ENCODE measurements around the gene SMARCA2. TPM values are rescaled to one million over a fixed set of nuclear protein-coding genes. Genes with fewer than 3 reads are reported as not detected.

Gene SMARCA2
- total RNA-seq, 6 experiments from 2014 or later = 73.2 to 113 (median 96.6) TPM

- Mint-ChIP-seq H3K4me3 (no peak overlapping the region), H3K36me3 (ENCODE audit: low read depth) (no peaks in the 10 kb centered on the region)
- TF ChIP-seq, protein P1, sequence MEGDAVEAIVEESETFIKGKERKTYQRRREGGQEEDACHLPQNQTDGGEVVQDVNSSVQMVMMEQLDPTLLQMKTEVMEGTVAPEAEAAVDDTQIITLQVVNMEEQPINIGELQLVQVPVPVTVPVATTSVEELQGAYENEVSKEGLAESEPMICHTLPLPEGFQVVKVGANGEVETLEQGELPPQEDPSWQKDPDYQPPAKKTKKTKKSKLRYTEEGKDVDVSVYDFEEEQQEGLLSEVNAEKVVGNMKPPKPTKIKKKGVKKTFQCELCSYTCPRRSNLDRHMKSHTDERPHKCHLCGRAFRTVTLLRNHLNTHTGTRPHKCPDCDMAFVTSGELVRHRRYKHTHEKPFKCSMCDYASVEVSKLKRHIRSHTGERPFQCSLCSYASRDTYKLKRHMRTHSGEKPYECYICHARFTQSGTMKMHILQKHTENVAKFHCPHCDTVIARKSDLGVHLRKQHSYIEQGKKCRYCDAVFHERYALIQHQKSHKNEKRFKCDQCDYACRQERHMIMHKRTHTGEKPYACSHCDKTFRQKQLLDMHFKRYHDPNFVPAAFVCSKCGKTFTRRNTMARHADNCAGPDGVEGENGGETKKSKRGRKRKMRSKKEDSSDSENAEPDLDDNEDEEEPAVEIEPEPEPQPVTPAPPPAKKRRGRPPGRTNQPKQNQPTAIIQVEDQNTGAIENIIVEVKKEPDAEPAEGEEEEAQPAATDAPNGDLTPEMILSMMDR (IDR thresholded peaks at IDR 0.05) = no peak
These were observed 17.0 kb upstream of the SMARCA2 start for GRCh38 chr9:1998111-1998510.

DNA sequence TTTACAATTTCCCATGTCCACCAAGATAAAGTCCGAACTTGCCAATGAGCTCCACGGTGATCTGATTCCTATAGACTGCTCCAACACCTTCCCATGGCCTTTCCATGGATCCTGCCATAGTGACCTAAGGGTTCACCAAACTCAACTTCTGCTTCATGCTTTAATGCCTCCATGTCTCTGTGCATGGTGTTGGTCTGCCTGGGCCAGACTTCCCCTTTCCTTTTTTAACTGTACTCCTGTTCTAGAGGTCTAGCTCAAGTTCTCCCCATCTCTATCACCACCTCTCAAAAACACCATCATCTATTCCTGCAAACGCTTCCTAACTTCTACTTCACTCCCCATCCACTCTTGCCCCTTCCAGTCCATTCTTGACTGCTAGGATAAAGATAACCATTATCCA lies 14.8 kb upstream of the SMARCA2 start:
- peaks cover 13% of the 10 kb centered on the region for H3K27me3 Mint-ChIP-seq (ENCODE audit: insufficient read depth)

More at GRCh38 chr9:1998111-1998510, 17.0 kb upstream of the SMARCA2 start:
- Mint-ChIP-seq H3K27ac (no peak overlapping the region), H3K4me1 (ENCODE audit: low read depth) (no peaks in the 10 kb centered on the region), H3K9me3 (no peaks in the 10 kb centered on the region), H3K27me3 (ENCODE audit: insufficient read depth) (peaks cover 17% of the 10 kb centered on the region)
- DNase-seq = no peak

GRCh38 chr9:2008372-2008771 lies 6.8 kb upstream of the SMARCA2 start:
- no peak for DNase-seq
- TF ChIP-seq, protein P1 (IDR thresholded peaks at IDR 0.05) = no peak
- Mint-ChIP-seq H3K4me3 (no peak overlapping the region), H3K4me1 (ENCODE audit: low read depth) (peaks cover 8% of the 10 kb centered on the region), H3K9me3 (no peaks in the 10 kb centered on the region), H3K27ac (no peak overlapping the region), H3K27me3 (ENCODE audit: insufficient read depth) (no peaks in the 10 kb centered on the region; the same call in none of the 2 replicates), H3K36me3 (ENCODE audit: low read depth) (no peaks in the 10 kb centered on the region)

More for the DNA sequence above, 14.8 kb upstream of the SMARCA2 start:
- DNase-seq = no peak
- Mint-ChIP-seq H3K27ac (no peak overlapping the region), H3K4me1 (ENCODE audit: low read depth) (no peaks in the 10 kb centered on the region), H3K9me3 (no peaks in the 10 kb centered on the region), H3K4me3 (no peak overlapping the region), H3K36me3 (ENCODE audit: low read depth) (no peaks in the 10 kb centered on the region)
- TF ChIP-seq, protein P1 (IDR thresholded peaks at IDR 0.05) = no peak

- Mint-ChIP-seq H3K4me3 (no peak overlapping the region), H3K9me3 (no peaks in the 10 kb centered on the region)
- DNase-seq = no peak
These were observed 2.8 kb upstream of the SMARCA2 start for GRCh38 chr9:2012347-2012746.

GRCh38 chr9:2013743-2014475 lies 1.2 kb upstream of the SMARCA2 start:
- Mint-ChIP-seq H3K4me3 (peak overlapping the region; percentile 99), H3K27ac (peak overlapping the region; percentile 86), H3K4me1 (ENCODE audit: low read depth) (peaks cover 24% of the 10 kb centered on the region), H3K9me3 (no peaks in the 10 kb centered on the region), H3K27me3 (ENCODE audit: insufficient read depth) (peaks cover 3% of the 10 kb centered on the region; the same call in 1 of the 2 replicates), H3K36me3 (ENCODE audit: low read depth) (no peaks in the 10 kb centered on the region)
- peak; percentile 29 for DNase-seq
- TF ChIP-seq, protein P1 (IDR thresholded peaks at IDR 0.05) = no peak

More at GRCh38 chr9:2012347-2012746, 2.8 kb upstream of the SMARCA2 start:
- Mint-ChIP-seq H3K36me3 (ENCODE audit: low read depth) (no peaks in the 10 kb centered on the region), H3K4me1 (ENCODE audit: low read depth) (peaks cover 16% of the 10 kb centered on the region), H3K27me3 (ENCODE audit: insufficient read depth) (no peaks in the 10 kb centered on the region; the same call in none of the 2 replicates), H3K27ac (no peak overlapping the region)
- TF ChIP-seq, protein P1 (IDR thresholded peaks at IDR 0.05) = no peak

Measured in HFFc6 (cell line).